SH-SY5Y (cell line): ENCODE data around the gene AREG.

Experiments used
- GATA2 ChIP-seq: IDR thresholded peaks from 2 replicates; pipeline ENCODE4 v1.6.1; 2011; ENCODE audit warnings: mild to moderate bottlenecking, low read depth, low read length
- GATA3 ChIP-seq: IDR thresholded peaks from 2 replicates; pipeline ENCODE4 v1.6.1; 2011; ENCODE audit warnings: low read depth, mild to moderate bottlenecking, low read length, moderate library complexity

DNA sequence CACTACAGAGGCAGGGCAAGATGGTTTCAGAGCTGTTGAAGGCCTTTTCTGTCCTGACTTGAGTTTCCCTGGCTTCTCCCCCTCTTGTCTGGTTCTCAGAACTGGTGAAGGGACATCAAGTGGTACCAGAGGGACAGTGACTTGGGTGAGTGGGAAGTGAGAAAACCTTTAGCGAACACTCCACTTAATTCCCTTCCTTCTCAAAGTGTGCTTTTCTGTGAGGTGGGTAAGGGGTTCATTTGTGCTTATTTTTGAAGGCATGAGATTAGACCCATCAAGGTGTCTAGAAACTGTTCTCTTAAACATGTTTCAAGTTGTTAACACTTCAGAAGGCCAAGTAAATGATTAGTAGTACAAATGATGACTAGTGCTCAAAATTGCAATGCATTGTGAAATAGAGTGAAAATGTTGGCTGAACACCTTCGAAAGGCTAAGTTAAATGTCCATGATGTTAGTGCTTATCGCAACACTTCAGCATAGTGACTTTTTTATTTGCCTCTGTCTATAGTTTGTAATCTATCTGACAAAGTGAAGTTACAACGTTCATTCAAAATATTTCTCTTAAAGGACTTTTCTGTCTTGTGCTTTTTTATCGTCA, 2.8 kb downstream of the AREG start:
- TF ChIP-seq GATA2 (no peak), GATA3 (no peak)
